Keratinocyte (primary cell): Measurements from ENCODE around the gene ZNF428. TPM values are rescaled to one million over a fixed set of nuclear protein-coding genes. Genes with fewer than 3 reads are reported as not detected.

Experiments used
- DNase-seq: peaks from one replicate; pipeline ENCODE4 v3.0.0-alpha.2; 2011; ENCODE audit warnings: low read depth, missing footprints, low spot score
- FAIRE-seq: peaks from 2 replicates; lab custom pipeline; 2011; peaks lifted over from hg19 to GRCh38; lab: Jason Lieb, UNC
- H2AFZ ChIP-seq: 2 replicates; pipeline ENCODE4 v1.6.0; 2012; ENCODE audit warnings: low read length, control low read depth, inconsistent platforms; ENCODE audit not compliant: control insufficient read depth
- H3K27ac ChIP-seq: 2 replicates; pipeline ENCODE4 v1.5.1; 2011; ENCODE audit warnings: low read length; ENCODE audit not compliant: control insufficient read depth, insufficient read depth
- H3K27me3 ChIP-seq: 3 replicates; pipeline ENCODE4 v1.6.0; 2011; ENCODE audit warnings: low read length; ENCODE audit not compliant: control insufficient read depth, insufficient read depth; ENCODE audit errors: extremely low read depth
- H3K36me3 ChIP-seq, 2 experiments: 2 replicates in 1 of 2; 3 replicates in 1 of 2; pipeline ENCODE4 v1.5.1; 2011; ENCODE audit warnings: low read length in 2 of 2, mild to moderate bottlenecking in 1 of 2; ENCODE audit not compliant: control insufficient read depth in 2 of 2, insufficient read depth in 2 of 2; ENCODE audit errors: extremely low read depth in 1 of 2
- H3K4me1 ChIP-seq: 3 replicates; pipeline ENCODE4 v1.5.1; 2011; ENCODE audit warnings: low read length; ENCODE audit not compliant: control insufficient read depth, insufficient read depth; ENCODE audit errors: extremely low read depth
- H3K4me2 ChIP-seq: 3 replicates; pipeline ENCODE4 v1.6.0; 2011; ENCODE audit warnings: low read depth, low read length; ENCODE audit not compliant: control insufficient read depth, insufficient read depth; ENCODE audit errors: extremely low read depth
- H3K4me3 ChIP-seq, 3 experiments: fragments of 200-600 bp in 1 of 3; sonication (generic) in 1 of 3; 2 replicates in 2 of 3; 3 replicates in 1 of 3; pipeline ENCODE4 v1.5.1; 2011 to 2016; ENCODE audit warnings: low read length in 3 of 3, mild to moderate bottlenecking in 3 of 3, control low read depth in 2 of 3, inconsistent platforms in 1 of 3, low read depth in 1 of 3, mixed read lengths in 1 of 3, mixed run types in 1 of 3, moderate library complexity in 1 of 3; ENCODE audit not compliant: control insufficient read depth in 2 of 3, insufficient read depth in 2 of 3; ENCODE audit errors: extremely low read depth in 1 of 3
- H3K79me2 ChIP-seq: 2 replicates; pipeline ENCODE4 v1.6.0; 2012; ENCODE audit warnings: low read length; ENCODE audit not compliant: control insufficient read depth, insufficient read depth
- H3K9ac ChIP-seq: 3 replicates; pipeline ENCODE4 v1.6.0; 2011; ENCODE audit warnings: low read length; ENCODE audit not compliant: control insufficient read depth, insufficient read depth; ENCODE audit errors: extremely low read depth
- H3K9me1 ChIP-seq: 3 replicates; pipeline ENCODE4 v1.6.0; 2011; ENCODE audit warnings: low read length; ENCODE audit not compliant: control insufficient read depth, insufficient read depth; ENCODE audit errors: extremely low read depth
- H3K9me3 ChIP-seq: 2 replicates; pipeline ENCODE4 v1.5.1; 2012; ENCODE audit warnings: low read depth, low read length; ENCODE audit not compliant: control insufficient read depth
- H4K20me1 ChIP-seq: 3 replicates; pipeline ENCODE4 v1.6.0; 2011; ENCODE audit warnings: low read length; ENCODE audit not compliant: control insufficient read depth, insufficient read depth; ENCODE audit errors: extremely low read depth
- CTCF ChIP-seq, 3 experiments: IDR thresholded peaks in 1 of 3; conservative IDR thresholded peaks in 1 of 3; optimal IDR thresholded peaks in 1 of 3; 2 replicates in 2 of 3; 3 replicates in 1 of 3; pipeline versions ENCODE3 to v1.5.1; 2011; ENCODE audit warnings: low read length in 3 of 3, mild to moderate bottlenecking in 3 of 3, moderate library complexity in 2 of 3, control low read depth in 1 of 3, inconsistent platforms in 1 of 3; ENCODE audit not compliant: insufficient read depth in 2 of 3; ENCODE audit errors: extremely low read depth in 1 of 3
- EZH2 ChIP-seq: IDR thresholded peaks from one replicate; pipeline ENCODE4 v1.6.1; 2012; ENCODE audit warnings: inconsistent platforms, mild to moderate bottlenecking, low read length, moderate library complexity
- dilution Hi-C: fragments of 300-500 bp; cut with MboI; formaldehyde crosslinking; loops from one replicate; pipeline ENCODE4 v1.7.0; 2020; ENCODE audit warnings: low sequenced_read_pairs; ENCODE audit not compliant: extremely low pct_ligation_motif_present
- polyA plus RNA-seq, 5 experiments: library from polyadenylated mRNA; depleted of rRNA in 3 of 5; stranded (reverse) in 3 of 5; stranded (forward) in 1 of 5; unstranded in 1 of 5; fragments of >200 nt; gene quantifications; 1 replicate in 1 of 5; 2 replicates in 3 of 5; 3 replicates in 1 of 5; pipeline versions ENCODE4 v1.2.1 to v1.2.3, GENCODE V29; 2011 to 2012; ENCODE audit warnings: missing spikeins in 2 of 5, low read depth in 1 of 5, low replicate concordance in 1 of 5

Gene ZNF428
- polyA plus RNA-seq, 1 donor (not counting 4 experiments of a cell fraction or from before 2014, with no cell fraction given): 13.9 TPM

- Histone ChIP-seq H2AFZ (no peak overlapping the region), H3K79me2 (no peaks in the 10 kb centered on the region), H3K4me2 (no peak overlapping the region), H3K36me3 (no peaks in the 10 kb centered on the region), H3K27me3 (peaks cover 15% of the 10 kb centered on the region), H3K4me3 (no peak overlapping the region), H3K9me3 (no peaks in the 10 kb centered on the region), H3K9me1 (no peaks in the 10 kb centered on the region), H3K9ac (no peak overlapping the region), H3K4me1 (peaks cover 7% of the 10 kb centered on the region), H4K20me1 (no peaks in the 10 kb centered on the region), H3K27ac (no peak overlapping the region)
- TF ChIP-seq EZH2 (no peak), CTCF (optimal IDR thresholded peaks at IDR 0.05 in 1 of 3, IDR thresholded peaks at IDR 0.05 in 1 of 3, conservative IDR thresholded peaks at IDR 0.05 in 1 of 3; ENCODE audit: extremely low read depth in 1 of 3, insufficient read depth in 2 of 3, low read length in 3 of 3) (no peak)
- DNase-seq (no peak), FAIRE-seq (no peak)
- dilution Hi-C loops: no loop called here
Measured at GRCh38 chr19:43642531-43642930, 23.1 kb upstream of the ZNF428 start.

- Histone ChIP-seq H3K27me3 (peaks cover 15% of the 10 kb centered on the region), H3K27ac (no peak overlapping the region), H3K9me3 (no peaks in the 10 kb centered on the region), H3K79me2 (no peaks in the 10 kb centered on the region), H2AFZ (no peak overlapping the region), H4K20me1 (no peaks in the 10 kb centered on the region), H3K4me3 (no peak overlapping the region), H3K9ac (no peak overlapping the region), H3K9me1 (no peaks in the 10 kb centered on the region), H3K36me3 (no peaks in the 10 kb centered on the region), H3K4me2 (no peak overlapping the region), H3K4me1 (peaks cover 7% of the 10 kb centered on the region)
- TF ChIP-seq CTCF (optimal IDR thresholded peaks at IDR 0.05 in 1 of 3, IDR thresholded peaks at IDR 0.05 in 1 of 3, conservative IDR thresholded peaks at IDR 0.05 in 1 of 3; ENCODE audit: extremely low read depth in 1 of 3, insufficient read depth in 2 of 3, low read length in 3 of 3): no peak
- TF ChIP-seq EZH2: no peak
- no peak for FAIRE-seq
- no peak for DNase-seq
- dilution Hi-C loops: no loop called here
Measured at GRCh38 chr19:43641333-43641732, 21.9 kb upstream of the ZNF428 start.
